ENCODE measurements around the gene KPRP.

The KPRP gene

GRCh38 chr1:152747831-152748230 is 10.0 kb upstream of the KPRP start:
- TF ChIP-seq ATF2 (tag by site-specific recombination; IDR thresholded peaks at IDR 0.05; ENCODE audit: low read depth) (no peak), ZBTB8A (tag by site-specific recombination; IDR thresholded peaks at IDR 0.05) (no peak), ZNF600 (tag by site-specific recombination; IDR thresholded peaks at IDR 0.05) (no peak), ZNF664 (tag by site-specific recombination; IDR thresholded peaks at IDR 0.05) (no peak), ZSCAN4 (tag by site-specific recombination; IDR thresholded peaks at IDR 0.05) (no peak), ZNF132 (tag by site-specific recombination; IDR thresholded peaks at IDR 0.05; ENCODE audit: borderline replicate concordance) (no peak), HOXA7 (CRISPR knock-in tag; IDR thresholded peaks at IDR 0.05; ENCODE audit: borderline replicate concordance) (no peak), ZNF426 (tag by site-specific recombination; IDR thresholded peaks at IDR 0.05) (no peak), ZBTB26 (tag by site-specific recombination; optimal IDR thresholded peaks at IDR 0.05) (no peak), SP7 (tag by site-specific recombination; IDR thresholded peaks at IDR 0.05) (no peak), SETDB1 (IDR thresholded peaks at IDR 0.05; ENCODE audit: insufficient read length, low read length) (no peak), ZSCAN16 (tag by site-specific recombination; IDR thresholded peaks at IDR 0.05) (no peak), ZNF175 (tag by site-specific recombination; IDR thresholded peaks at IDR 0.05) (no peak), ZNF692 (tag by site-specific recombination; IDR thresholded peaks at IDR 0.05) (no peak)
- Histone ChIP-seq H3K36me3 (ENCODE audit: control insufficient read depth in 2 of 2, insufficient read depth in 1 of 2, low read length in 2 of 2) (no peaks in the 10 kb centered on the region), H3K9me3 (ENCODE audit: control insufficient read depth, insufficient read depth, low read depth, low read length) (no peaks in the 10 kb centered on the region), H3K27ac (ENCODE audit: extremely low read depth, low read depth, low read length) (no peak overlapping the region), H3K4me1 (ENCODE audit: control insufficient read depth, insufficient read depth, low read length) (no peaks in the 10 kb centered on the region), H3K4me3 (ENCODE audit: low read depth, low read length) (no peak overlapping the region)
- ChIA-PET POLR2A (no interaction called here), CTCF (no interaction called here)

- H3K36me3 ChIP-seq (ENCODE audit: control insufficient read depth in 2 of 2, insufficient read depth in 1 of 2, low read length in 2 of 2), result no peaks in the 10 kb centered on the region
- no peak overlapping the region for H3K27ac ChIP-seq (ENCODE audit: extremely low read depth, low read depth, low read length)
- TF ChIP-seq ZNF558 (tag by site-specific recombination; IDR thresholded peaks at IDR 0.05) (no peak), BCL11A (tag by site-specific recombination; IDR thresholded peaks at IDR 0.05; ENCODE audit: low read depth) (no peak), ZSCAN5A (tag by site-specific recombination; IDR thresholded peaks at IDR 0.05) (no peak)
- POLR2A ChIA-PET, result no interaction called here
- no peak overlapping the region for H3K4me3 ChIP-seq (ENCODE audit: low read depth, low read length)
- no peaks in the 10 kb centered on the region for H3K4me1 ChIP-seq (ENCODE audit: control insufficient read depth, insufficient read depth, low read length)
- H3K9me3 ChIP-seq (ENCODE audit: control insufficient read depth, insufficient read depth, low read depth, low read length), result no peaks in the 10 kb centered on the region
- CTCF ChIA-PET, result interaction anchor here (0.6 kb wide), 1 partner anchor 16 kb away, joined by 3 read pairs; no protein-coding TSS in a partner anchor
Observed at GRCh38 chr1:152752225-152752624, 5.6 kb upstream of the KPRP start.
